Naive B cell (primary cell): ENCODE measurements around the gene RAD18. TPM values are rescaled to one million over a fixed set of nuclear protein-coding genes. Genes with fewer than 3 reads are reported as not detected.

Source experiments
- ATAC-seq, 2 donors: fragments of 150-1000 bp; cut with Tn5 transposase; 2 replicates each; pipeline ENCODE4 v1.10.0; 2021; ENCODE audit warnings: low read depth in 2 of 2, mild to moderate bottlenecking in 2 of 2, moderate library complexity in 2 of 2
- DNase-seq: peaks from one replicate; pipeline ENCODE4 v3.0.0; 2022
- H3K27ac Mint-ChIP-seq, 6 donors: one replicate each; pipeline ENCODE4 v1.8.0; 2020 to 2022; ENCODE audit warnings: mild to moderate bottlenecking in 6 of 6, mixed read lengths in 6 of 6, moderate library complexity in 5 of 6, inconsistent platforms in 2 of 6
- H3K27me3 Mint-ChIP-seq, 3 donors: one replicate each; pipeline ENCODE4 v1.8.0; 2021 to 2022; ENCODE audit warnings: mixed read lengths in 3 of 3, mild to moderate bottlenecking in 1 of 3
- H3K36me3 Mint-ChIP-seq, 2 donors: one replicate each; pipeline ENCODE4 v1.8.0; 2020 to 2022; ENCODE audit warnings: mixed read lengths in 2 of 2, inconsistent platforms in 1 of 2, mild to moderate bottlenecking in 1 of 2
- H3K4me1 Mint-ChIP-seq, 3 donors: one replicate each; pipeline ENCODE4 v1.8.0; 2020 to 2022; ENCODE audit warnings: mixed read lengths in 3 of 3, inconsistent platforms in 1 of 3, mild to moderate bottlenecking in 1 of 3, moderate library complexity in 1 of 3
- H3K4me3 Mint-ChIP-seq, 8 donors: one replicate each; pipeline ENCODE4 v1.8.0; 2020 to 2022; ENCODE audit warnings: mild to moderate bottlenecking in 8 of 8, mixed read lengths in 8 of 8, moderate library complexity in 8 of 8, inconsistent platforms in 2 of 8
- H3K9me3 Mint-ChIP-seq, 7 donors: one replicate each; pipeline ENCODE4 v1.8.0; 2020 to 2022; ENCODE audit warnings: mixed read lengths in 7 of 7, mild to moderate bottlenecking in 5 of 7, inconsistent platforms in 2 of 7, moderate library complexity in 1 of 7
- polyA plus RNA-seq, 6 donors: library from polyadenylated mRNA; unstranded; fragments of 300-500 nt; fragmentation: Illumina TruSeq; gene quantifications; one replicate each; pipeline ENCODE4 v1.2.3, GENCODE V29; 2021; ENCODE audit warnings: low read depth in 6 of 6

RAD18 gene
- polyA plus RNA-seq, 6 donors from 2014 or later = 13.5 to 20.9 (median 19.0) TPM

- no peak for DNase-seq
- Mint-ChIP-seq H3K4me3 (no peak overlapping the region), H3K27ac (no peak overlapping the region), H3K4me1 (peaks cover 0 to 5% (median 5%) of the 10 kb centered on the region in 3 donors), H3K36me3 (peaks cover 0 to 4% of the 10 kb centered on the region in 2 donors), H3K27me3 (peaks cover 13 to 40% (median 35%) of the 10 kb centered on the region in 3 donors), H3K9me3 (peaks cover 3 to 17% (median 8%) of the 10 kb centered on the region in 7 donors)
- ATAC-seq = no peak
Measured at GRCh38 chr3:8983026-8983425, 19.8 kb upstream of the RAD18 start.

GRCh38 chr3:8982509-8982908 lies 19.2 kb upstream of the RAD18 start:
- Mint-ChIP-seq H3K27ac (peak overlapping the region in 3 of 6 donors; percentile 49 to 62 (median 54)), H3K27me3 (peaks cover 18 to 41% (median 35%) of the 10 kb centered on the region in 3 donors), H3K36me3 (peaks cover 0 to 4% of the 10 kb centered on the region in 2 donors), H3K9me3 (peaks cover 3 to 21% (median 10%) of the 10 kb centered on the region in 7 donors), H3K4me1 (peaks cover 0 to 5% (median under 1%) of the 10 kb centered on the region in 3 donors), H3K4me3 (no peak overlapping the region)
- ATAC-seq (no peak), DNase-seq (no peak)

GRCh38 chr3:8981700-8982099 lies 18.4 kb upstream of the RAD18 start:
- peaks cover 0 to 4% of the 10 kb centered on the region in 2 donors for H3K36me3 Mint-ChIP-seq
- peaks cover 18 to 41% (median 35%) of the 10 kb centered on the region in 3 donors for H3K27me3 Mint-ChIP-seq
- H3K27ac Mint-ChIP-seq = no peak overlapping the region
- peaks cover 3 to 21% (median 10%) of the 10 kb centered on the region in 7 donors for H3K9me3 Mint-ChIP-seq
- DNase-seq = no peak
- peaks cover 0 to 5% (median 0%) of the 10 kb centered on the region in 3 donors for H3K4me1 Mint-ChIP-seq
- no peak overlapping the region for H3K4me3 Mint-ChIP-seq
- no peak for ATAC-seq

GRCh38 chr3:8981296-8981695 lies 18.0 kb upstream of the RAD18 start:
- Mint-ChIP-seq H3K27me3 (peaks cover 18 to 41% (median 35%) of the 10 kb centered on the region in 3 donors), H3K36me3 (peaks cover 0 to 4% of the 10 kb centered on the region in 2 donors)

GRCh38 chr3:8980756-8981257 lies 17.5 kb upstream of the RAD18 start:
- peaks cover 18 to 41% (median 35%) of the 10 kb centered on the region in 3 donors for H3K27me3 Mint-ChIP-seq
- H3K4me3 Mint-ChIP-seq = no peak overlapping the region
- H3K36me3 Mint-ChIP-seq = peaks cover 0 to 4% of the 10 kb centered on the region in 2 donors
- peaks cover 3 to 21% (median 10%) of the 10 kb centered on the region in 7 donors for H3K9me3 Mint-ChIP-seq
- no peak overlapping the region for H3K27ac Mint-ChIP-seq
- DNase-seq (no peak), ATAC-seq (no peak)
- peaks cover 0 to 5% (median 0%) of the 10 kb centered on the region in 3 donors for H3K4me1 Mint-ChIP-seq

More at GRCh38 chr3:8981296-8981695, 18.0 kb upstream of the RAD18 start:
- no peak overlapping the region for H3K27ac Mint-ChIP-seq
- DNase-seq = no peak
- no peak overlapping the region for H3K4me3 Mint-ChIP-seq
- ATAC-seq = no peak
- H3K4me1 Mint-ChIP-seq = peaks cover 0 to 5% (median 0%) of the 10 kb centered on the region in 3 donors
- peaks cover 3 to 21% (median 10%) of the 10 kb centered on the region in 7 donors for H3K9me3 Mint-ChIP-seq

- no peak overlapping the region for H3K27ac Mint-ChIP-seq
Measured at GRCh38 chr3:8979262-8979661, 16.0 kb upstream of the RAD18 start.

GRCh38 chr3:8978551-8978950 lies 15.3 kb upstream of the RAD18 start:
- Mint-ChIP-seq H3K4me3 (no peak overlapping the region), H3K9me3 (peaks cover 3 to 21% (median 10%) of the 10 kb centered on the region in 7 donors), H3K27me3 (peaks cover 22 to 48% (median 48%) of the 10 kb centered on the region in 3 donors), H3K36me3 (peaks cover 0 to 4% of the 10 kb centered on the region in 2 donors), H3K4me1 (peaks cover 0 to 5% (median 0%) of the 10 kb centered on the region in 3 donors), H3K27ac (no peak overlapping the region)
- ATAC-seq (no peak), DNase-seq (no peak)

More at GRCh38 chr3:8979262-8979661, 16.0 kb upstream of the RAD18 start:
- Mint-ChIP-seq H3K9me3 (peaks cover 3 to 21% (median 10%) of the 10 kb centered on the region in 7 donors), H3K36me3 (peaks cover 0 to 4% of the 10 kb centered on the region in 2 donors), H3K4me1 (peaks cover 0 to 5% (median 0%) of the 10 kb centered on the region in 3 donors), H3K4me3 (no peak overlapping the region), H3K27me3 (peaks cover 20 to 47% (median 46%) of the 10 kb centered on the region in 3 donors)
- DNase-seq (no peak), ATAC-seq (no peak)

GRCh38 chr3:8976540-8977182 lies 13.4 kb upstream of the RAD18 start:
- ATAC-seq (no peak), DNase-seq (no peak)
- H3K36me3 Mint-ChIP-seq = peaks cover 0 to 4% of the 10 kb centered on the region in 2 donors
- peaks cover 29 to 49% (median 44%) of the 10 kb centered on the region in 3 donors for H3K27me3 Mint-ChIP-seq
- no peaks in the 10 kb centered on the region for H3K4me1 Mint-ChIP-seq
- H3K27ac Mint-ChIP-seq = no peak overlapping the region
- H3K9me3 Mint-ChIP-seq = peaks cover 3 to 21% (median 10%) of the 10 kb centered on the region in 7 donors
- H3K4me3 Mint-ChIP-seq = no peak overlapping the region

- Mint-ChIP-seq H3K27me3 (peaks cover 22 to 36% (median 33%) of the 10 kb centered on the region in 3 donors), H3K36me3 (peaks cover 0 to 4% of the 10 kb centered on the region in 2 donors), H3K4me3 (no peak overlapping the region), H3K4me1 (peaks cover 4 to 5% (median 5%) of the 10 kb centered on the region in 3 donors), H3K27ac (peak overlapping the region in 1 of 6 donors; percentile 22), H3K9me3 (peaks cover 3 to 20% (median 10%) of the 10 kb centered on the region in 7 donors)
- DNase-seq = no peak
- ATAC-seq = no peak
Measured at GRCh38 chr3:8975081-8976020, 12.1 kb upstream of the RAD18 start.

GRCh38 chr3:8974458-8974857 lies 11.2 kb upstream of the RAD18 start:
- DNase-seq (no peak), ATAC-seq (no peak)
- Mint-ChIP-seq H3K27ac (no peak overlapping the region), H3K9me3 (peaks cover 3 to 13% (median 7%) of the 10 kb centered on the region in 7 donors), H3K36me3 (peaks cover 0 to 3% of the 10 kb centered on the region in 2 donors), H3K27me3 (peaks cover 18 to 28% (median 27%) of the 10 kb centered on the region in 3 donors), H3K4me1 (peaks cover 4 to 5% (median 5%) of the 10 kb centered on the region in 3 donors), H3K4me3 (no peak overlapping the region)

- Mint-ChIP-seq H3K27me3 (peaks cover 16 to 31% (median 27%) of the 10 kb centered on the region in 3 donors), H3K4me1 (peaks cover 4 to 5% (median 5%) of the 10 kb centered on the region in 3 donors), H3K27ac (no peak overlapping the region), H3K4me3 (no peak overlapping the region), H3K9me3 (peaks cover 0 to under 1% (median 0%) of the 10 kb centered on the region in 7 donors), H3K36me3 (no peaks in the 10 kb centered on the region)
- DNase-seq (no peak), ATAC-seq (no peak)
Measured at GRCh38 chr3:8972639-8973038, 9.4 kb upstream of the RAD18 start.

GRCh38 chr3:8970971-8971589 lies 7.8 kb upstream of the RAD18 start:
- peak; percentile 73 to 81 for ATAC-seq
- DNase-seq = peak; percentile 63
- peaks cover 4 to 5% (median 5%) of the 10 kb centered on the region in 3 donors for H3K4me1 Mint-ChIP-seq
- H3K4me3 Mint-ChIP-seq = no peak overlapping the region
- H3K27ac Mint-ChIP-seq = no peak overlapping the region
- H3K27me3 Mint-ChIP-seq = peaks cover 19 to 40% (median 36%) of the 10 kb centered on the region in 3 donors
- peaks cover 0 to 2% (median 0%) of the 10 kb centered on the region in 7 donors for H3K9me3 Mint-ChIP-seq
- H3K36me3 Mint-ChIP-seq = no peaks in the 10 kb centered on the region
